ENCODE results near the gene SOX18.
A peak's percentile ranks its signal among the peaks of the same experiment; 100 is the strongest.

Gene SOX18

DNA sequence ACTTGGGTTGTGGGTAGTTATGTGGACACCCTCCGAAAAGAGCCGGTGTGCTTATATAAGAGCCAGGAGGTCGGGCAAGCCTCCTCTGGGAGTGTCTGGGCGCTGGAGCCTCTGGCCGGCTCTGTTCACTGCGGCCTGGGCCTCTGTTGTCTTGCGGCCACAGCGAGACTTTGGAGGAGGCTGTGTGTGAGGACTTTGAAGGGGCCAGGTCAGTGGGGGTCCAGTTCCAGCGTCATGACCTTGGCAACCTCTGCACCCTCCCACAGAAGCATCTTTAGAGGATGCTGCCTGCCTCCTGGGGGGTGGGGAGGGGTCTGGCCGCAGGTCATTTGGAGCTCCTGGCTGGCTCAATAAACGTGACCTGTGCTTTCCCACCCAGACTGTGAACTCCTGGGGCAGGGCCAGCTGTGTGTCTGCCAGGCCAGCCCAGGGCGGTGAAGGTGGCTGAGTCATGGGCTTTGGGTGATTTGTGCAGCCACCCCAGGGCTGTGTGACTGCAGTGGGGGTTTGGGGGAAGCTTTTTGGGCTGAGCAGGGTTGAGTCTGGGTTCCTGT, 14.8 kb upstream of the SOX18 start:
- H3K27me3 Mint-ChIP-seq, result no peaks in the 10 kb centered on the region
- peak overlapping the region; percentile 90 for H3K4me3 Mint-ChIP-seq
- H3K27ac Mint-ChIP-seq, result peak overlapping the region; percentile 94
- H3K4me1 Mint-ChIP-seq, result peaks cover 36% of the 10 kb centered on the region
- no peaks in the 10 kb centered on the region for H3K36me3 Mint-ChIP-seq
- H3K9me3 Mint-ChIP-seq, result no peaks in the 10 kb centered on the region

DNA sequence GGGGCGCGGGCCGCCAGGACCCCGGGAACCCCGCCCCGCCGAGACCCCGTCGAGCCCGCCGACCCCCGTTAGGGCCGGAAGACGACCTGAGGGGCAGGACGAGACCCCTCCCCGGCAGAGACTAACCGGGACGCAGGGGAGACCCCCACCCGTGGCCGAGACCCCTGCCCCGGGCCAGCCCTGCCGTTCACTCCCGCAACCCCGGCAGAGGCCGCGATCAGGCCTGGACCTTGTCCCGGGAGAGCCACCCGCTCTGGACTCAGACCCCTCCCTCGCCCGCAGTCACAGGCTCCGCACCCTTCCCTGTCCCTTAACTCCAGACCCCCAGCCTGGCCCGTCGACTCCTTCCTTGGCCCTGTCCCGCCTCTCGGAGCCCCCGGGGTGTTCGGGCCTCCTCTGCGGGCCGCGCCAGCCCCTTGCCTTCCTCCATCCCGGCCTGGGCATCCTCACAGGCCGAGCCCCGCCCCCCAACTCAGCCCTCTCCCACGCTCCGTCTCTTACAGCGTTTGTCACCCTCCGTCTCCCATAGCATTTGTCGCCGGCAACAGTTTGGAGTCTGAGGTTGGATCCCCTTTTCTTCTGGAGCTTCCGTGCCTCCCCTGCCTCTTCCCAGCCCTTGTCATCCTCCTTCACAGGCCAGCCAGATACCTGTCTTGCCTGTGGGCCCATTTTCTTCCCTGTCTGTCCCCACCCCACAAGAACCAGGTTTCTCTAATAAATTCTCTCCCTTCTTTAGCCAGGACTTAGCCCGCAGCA, 14.1 kb upstream of the SOX18 start:
- peaks cover 38% of the 10 kb centered on the region for H3K4me1 Mint-ChIP-seq
- H3K36me3 Mint-ChIP-seq, result no peaks in the 10 kb centered on the region

DNA sequence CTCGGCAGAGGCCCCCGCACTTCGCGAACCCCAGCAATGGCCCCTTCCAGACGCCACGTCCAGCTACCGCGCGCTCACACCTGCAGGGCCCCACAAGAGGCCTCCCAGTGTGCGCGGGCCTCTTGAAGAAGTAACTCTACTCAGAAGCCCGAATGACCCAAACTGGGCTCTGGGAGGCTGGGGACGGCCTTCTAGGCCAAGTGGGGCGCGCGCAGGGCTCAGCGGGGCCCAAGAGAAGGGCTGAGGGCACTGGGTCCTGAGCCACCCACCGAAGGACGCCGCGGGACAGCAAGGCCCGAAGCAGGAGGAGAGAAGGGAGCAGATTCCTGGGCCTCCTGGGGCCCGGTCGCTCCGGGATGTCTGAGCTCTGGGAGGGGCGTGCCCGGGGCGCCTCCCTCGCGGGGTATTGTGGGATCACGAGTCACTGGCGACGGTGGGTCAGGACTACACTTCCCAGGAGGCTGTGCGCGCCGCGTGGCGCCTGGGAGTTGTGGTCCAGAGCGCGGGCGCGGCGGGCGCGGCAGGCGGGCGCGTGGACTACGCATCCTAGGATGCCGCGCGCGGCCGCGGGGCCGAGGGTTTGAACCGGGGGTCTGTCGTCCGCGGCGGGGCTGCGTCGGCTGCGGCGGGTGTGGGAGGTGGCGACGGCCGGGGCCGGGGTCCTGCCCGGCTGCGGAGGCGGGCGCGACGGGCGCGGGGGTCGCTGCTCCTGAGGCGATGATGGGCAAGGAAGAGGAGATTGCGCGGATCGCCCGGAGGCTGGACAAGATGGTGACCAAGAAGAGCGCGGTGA, 13.4 kb upstream of the SOX18 start, which contains the start of gene TCEA2:
Gene TCEA2 (plus strand): TSS at position 603 of the 793 bp plus-strand sequence. CDS start 115 bp downstream, at position 718.
- H3K27me3 Mint-ChIP-seq, result no peaks in the 10 kb centered on the region
- no peaks in the 10 kb centered on the region for H3K9me3 Mint-ChIP-seq
- peak within 1 kb of the TSS; percentile 90 for H3K4me3 Mint-ChIP-seq
- H3K36me3 Mint-ChIP-seq, result no peaks in the 10 kb centered on the region
- peaks cover 45% of the 10 kb centered on the region for H3K4me1 Mint-ChIP-seq
- H3K27ac Mint-ChIP-seq, result peak within 1 kb of the TSS; percentile 94

More for the DNA sequence above, 14.1 kb upstream of the SOX18 start:
- peak overlapping the region; percentile 94 for H3K27ac Mint-ChIP-seq
- H3K27me3 Mint-ChIP-seq, result no peaks in the 10 kb centered on the region
- H3K9me3 Mint-ChIP-seq, result no peaks in the 10 kb centered on the region
- H3K4me3 Mint-ChIP-seq, result peak overlapping the region; percentile 90

DNA sequence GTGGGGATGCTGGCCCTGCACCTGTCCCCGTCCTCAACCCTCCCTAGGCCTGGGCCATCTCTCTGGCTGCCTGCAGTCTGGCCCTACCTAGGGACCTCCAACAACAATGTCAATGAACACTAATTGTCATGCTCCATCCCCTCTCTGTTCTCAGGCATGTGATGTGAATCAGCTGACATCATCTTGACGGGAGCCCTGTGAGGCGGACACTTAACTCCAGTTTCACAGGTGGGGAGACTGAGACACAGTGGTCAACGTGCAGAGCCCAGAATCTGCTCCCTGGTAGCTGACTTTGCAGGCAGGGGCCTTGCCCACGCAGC, 12.8 kb upstream of the SOX18 start:
- Mint-ChIP-seq H3K27me3 (no peaks in the 10 kb centered on the region), H3K36me3 (no peaks in the 10 kb centered on the region), H3K4me1 (peaks cover 47% of the 10 kb centered on the region), H3K27ac (peak overlapping the region; percentile 23), H3K9me3 (no peaks in the 10 kb centered on the region), H3K4me3 (no peak overlapping the region)

DNA sequence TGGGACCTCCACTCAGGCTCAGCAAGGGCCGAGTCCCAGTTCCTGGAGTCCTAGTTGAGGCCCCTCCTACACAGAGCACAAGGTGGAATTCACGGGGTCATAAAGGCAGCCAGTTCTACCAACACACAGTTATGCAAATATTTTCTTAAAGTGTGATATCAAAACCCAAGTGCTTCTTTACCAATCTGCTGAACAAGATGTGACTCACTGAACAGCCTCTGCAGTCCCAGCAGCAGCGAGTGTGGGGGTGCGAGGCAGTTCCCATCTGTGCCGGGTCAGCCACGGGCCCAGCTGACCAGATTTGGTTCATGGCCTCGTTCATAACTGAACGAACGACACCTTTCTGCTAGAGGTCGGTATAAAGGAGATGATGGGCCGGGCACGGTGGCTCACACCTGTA, 9.1 kb upstream of the SOX18 start:
- H3K4me3 Mint-ChIP-seq, result peak overlapping the region; percentile 15
- H3K9me3 Mint-ChIP-seq, result no peaks in the 10 kb centered on the region
- H3K4me1 Mint-ChIP-seq, result peaks cover 17% of the 10 kb centered on the region
- H3K36me3 Mint-ChIP-seq, result no peaks in the 10 kb centered on the region
- peaks cover 1% of the 10 kb centered on the region for H3K27me3 Mint-ChIP-seq
- H3K27ac Mint-ChIP-seq, result no peak overlapping the region

DNA sequence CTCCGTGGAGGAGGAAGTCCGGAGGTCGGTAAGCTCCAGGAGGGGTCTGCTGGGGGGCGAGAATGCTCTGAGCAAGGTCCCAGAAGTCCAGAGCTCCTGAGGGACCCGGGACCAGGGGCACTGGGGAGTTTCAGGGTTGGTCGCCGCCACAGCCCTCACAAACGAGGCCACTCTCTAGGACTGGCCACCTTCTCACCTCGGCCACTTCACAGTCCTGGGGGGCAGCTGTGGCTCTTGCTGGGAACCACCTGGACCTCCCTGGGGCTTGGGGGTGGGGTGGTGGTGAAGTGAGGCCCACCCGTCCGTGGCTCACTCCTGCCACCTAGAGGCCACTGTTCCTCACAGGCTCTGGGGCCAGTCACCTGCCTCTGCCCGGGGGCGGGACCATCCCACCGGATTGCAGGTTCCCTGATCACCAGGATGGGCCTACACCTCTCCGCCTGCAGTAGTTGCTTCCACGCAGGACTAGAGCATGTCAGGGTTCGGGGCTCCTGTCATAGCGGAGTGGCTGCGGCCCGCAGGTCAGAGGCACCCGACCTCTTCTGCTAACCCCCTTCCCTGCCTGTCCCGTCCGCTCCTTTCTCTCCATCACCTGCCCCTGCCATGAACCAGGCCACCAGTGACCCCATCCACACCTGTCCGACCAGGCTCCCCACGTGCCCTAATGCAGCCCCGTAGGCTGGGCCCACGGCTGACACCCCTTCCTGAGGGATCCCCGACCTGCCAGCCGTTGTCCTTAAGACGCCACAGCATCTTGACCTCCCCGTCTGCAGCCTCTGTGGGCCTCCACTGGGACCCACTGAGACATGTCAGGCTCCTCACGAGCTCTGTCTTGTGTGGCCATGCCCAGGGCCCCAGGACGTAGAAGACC, 8.4 kb upstream of the SOX18 start:
- peaks cover 4% of the 10 kb centered on the region for H3K27me3 Mint-ChIP-seq
- peak overlapping the region; percentile 64 for H3K4me3 Mint-ChIP-seq
- H3K9me3 Mint-ChIP-seq, result no peaks in the 10 kb centered on the region
- H3K4me1 Mint-ChIP-seq, result peaks cover 16% of the 10 kb centered on the region
- no peaks in the 10 kb centered on the region for H3K36me3 Mint-ChIP-seq
- H3K27ac Mint-ChIP-seq, result no peak overlapping the region

DNA sequence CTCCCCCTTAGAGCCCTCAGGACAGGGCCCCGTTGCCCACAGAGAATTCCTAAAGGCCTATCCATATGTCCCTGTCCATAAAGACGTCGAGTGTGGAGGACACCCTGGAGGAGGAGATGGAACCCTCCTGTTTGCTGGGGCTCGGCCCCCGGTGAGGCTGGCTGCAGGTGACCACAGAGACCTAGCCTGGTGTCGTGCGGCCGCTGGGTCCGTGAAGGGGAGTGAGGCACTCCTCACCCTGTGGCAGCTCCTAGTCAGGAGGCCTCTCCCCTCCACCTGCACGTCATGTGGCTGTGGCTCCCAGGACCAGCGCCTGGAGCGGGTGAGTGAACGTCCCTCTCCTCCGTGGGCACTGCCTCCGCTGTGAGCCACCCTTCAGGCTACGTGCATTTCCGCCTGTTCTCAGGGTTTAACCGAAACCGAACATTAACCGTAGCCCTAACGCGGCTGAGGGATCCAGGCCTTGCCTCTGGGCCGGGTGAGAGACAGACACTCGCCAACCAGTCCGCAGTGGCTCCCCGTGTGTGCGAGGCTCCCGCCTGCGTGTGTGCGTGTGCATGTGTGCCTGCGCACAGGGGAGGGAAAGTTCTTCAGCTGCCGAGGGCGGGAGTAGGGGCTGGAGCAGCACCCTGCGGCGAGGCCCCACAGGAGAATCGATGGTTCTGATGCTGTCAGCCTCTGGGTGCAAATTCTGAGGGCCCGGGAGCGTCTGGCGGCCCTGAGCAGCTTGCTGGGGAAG, 7.6 kb upstream of the SOX18 start:
- no peaks in the 10 kb centered on the region for H3K36me3 Mint-ChIP-seq
- no peaks in the 10 kb centered on the region for H3K9me3 Mint-ChIP-seq
- peaks cover 16% of the 10 kb centered on the region for H3K4me1 Mint-ChIP-seq
- peak overlapping the region; percentile 64 for H3K4me3 Mint-ChIP-seq
- H3K27ac Mint-ChIP-seq, result no peak overlapping the region
- H3K27me3 Mint-ChIP-seq, result peaks cover 4% of the 10 kb centered on the region

DNA sequence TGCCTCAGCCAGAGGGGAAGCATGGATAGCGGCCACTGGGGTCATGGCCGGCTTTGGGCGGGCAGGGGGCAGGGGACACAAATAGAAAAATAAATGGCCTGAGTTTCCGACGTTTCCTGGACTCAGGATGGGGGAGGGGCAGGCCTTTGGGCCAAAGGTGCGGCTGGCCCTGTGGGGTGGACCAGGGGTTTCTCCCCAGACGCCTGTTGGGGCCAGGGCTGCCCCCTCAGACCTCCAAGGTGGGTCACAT, 7.1 kb upstream of the SOX18 start:
- no peaks in the 10 kb centered on the region for H3K36me3 Mint-ChIP-seq
- H3K9me3 Mint-ChIP-seq, result no peaks in the 10 kb centered on the region
- H3K4me1 Mint-ChIP-seq, result peaks cover 16% of the 10 kb centered on the region
- H3K27ac Mint-ChIP-seq, result no peak overlapping the region
- H3K27me3 Mint-ChIP-seq, result peaks cover 5% of the 10 kb centered on the region
- H3K4me3 Mint-ChIP-seq, result no peak overlapping the region

DNA sequence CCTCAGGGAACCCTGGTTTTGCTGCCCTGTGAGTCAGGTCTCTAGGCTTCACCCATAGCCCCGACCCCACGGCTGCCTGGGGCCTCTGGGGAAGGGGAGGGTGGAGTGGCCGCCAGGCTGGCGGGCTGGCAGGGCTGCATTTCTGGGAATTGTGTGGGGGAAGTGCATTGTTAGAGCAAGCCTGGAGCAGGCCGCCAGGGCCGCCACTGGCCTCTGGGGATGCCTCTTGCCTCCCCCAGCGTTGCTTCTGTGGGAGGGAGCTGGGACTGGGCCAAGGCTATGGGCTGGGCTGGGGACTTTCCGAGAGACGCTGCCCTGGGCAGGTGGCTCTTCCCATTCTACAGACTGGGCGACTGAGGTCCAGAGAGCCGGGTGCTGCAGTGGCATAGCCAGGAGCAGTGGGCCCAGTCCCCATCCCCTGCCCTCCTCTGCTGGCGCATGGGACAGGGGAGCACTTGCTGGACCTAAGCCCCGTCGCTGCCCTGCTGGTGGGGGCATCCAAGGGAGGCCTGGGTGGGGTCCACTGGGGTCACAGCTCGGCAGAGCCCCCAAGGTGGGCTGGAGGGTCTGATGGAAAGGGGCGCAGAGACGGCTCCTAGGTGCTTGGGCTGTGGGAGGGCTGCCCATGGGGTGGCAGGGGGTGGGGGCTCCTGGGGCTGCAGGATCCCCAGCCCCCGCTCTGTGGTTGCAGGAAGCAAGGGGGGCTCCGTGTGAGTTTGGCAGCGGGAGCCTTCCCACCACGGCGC, 6.6 kb upstream of the SOX18 start:
- Mint-ChIP-seq H3K27ac (no peak overlapping the region), H3K27me3 (peaks cover 5% of the 10 kb centered on the region), H3K36me3 (no peaks in the 10 kb centered on the region), H3K9me3 (no peaks in the 10 kb centered on the region), H3K4me3 (no peak overlapping the region), H3K4me1 (peaks cover 16% of the 10 kb centered on the region)

DNA sequence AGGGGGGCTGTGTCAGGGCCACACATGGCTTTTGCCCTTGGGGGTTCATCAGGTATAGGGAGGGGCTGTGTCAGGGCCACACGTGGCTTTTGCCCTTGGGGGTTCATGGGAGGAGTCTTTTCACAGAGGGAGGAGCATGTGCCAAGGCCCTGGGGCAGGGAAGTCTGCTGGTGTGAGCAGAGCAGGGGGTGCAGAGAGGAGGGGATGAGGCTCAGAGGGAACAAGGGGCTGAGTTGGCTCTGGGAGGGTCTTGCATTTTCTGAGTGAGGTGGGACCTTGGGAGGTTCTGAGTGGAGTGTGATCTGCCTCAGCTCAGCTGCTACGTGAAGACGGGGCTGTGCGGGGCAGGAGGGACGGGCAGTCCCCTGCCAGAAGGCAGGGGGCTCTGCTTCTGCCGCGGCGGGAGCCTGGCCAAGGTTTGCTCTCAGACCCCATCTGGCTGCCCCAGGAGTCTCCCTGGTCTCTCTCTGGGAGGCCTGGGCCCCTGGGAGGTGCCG, 6.0 kb upstream of the SOX18 start:
- H3K4me3 Mint-ChIP-seq, result peak overlapping the region; percentile 23
- H3K27ac Mint-ChIP-seq, result no peak overlapping the region

DNA sequence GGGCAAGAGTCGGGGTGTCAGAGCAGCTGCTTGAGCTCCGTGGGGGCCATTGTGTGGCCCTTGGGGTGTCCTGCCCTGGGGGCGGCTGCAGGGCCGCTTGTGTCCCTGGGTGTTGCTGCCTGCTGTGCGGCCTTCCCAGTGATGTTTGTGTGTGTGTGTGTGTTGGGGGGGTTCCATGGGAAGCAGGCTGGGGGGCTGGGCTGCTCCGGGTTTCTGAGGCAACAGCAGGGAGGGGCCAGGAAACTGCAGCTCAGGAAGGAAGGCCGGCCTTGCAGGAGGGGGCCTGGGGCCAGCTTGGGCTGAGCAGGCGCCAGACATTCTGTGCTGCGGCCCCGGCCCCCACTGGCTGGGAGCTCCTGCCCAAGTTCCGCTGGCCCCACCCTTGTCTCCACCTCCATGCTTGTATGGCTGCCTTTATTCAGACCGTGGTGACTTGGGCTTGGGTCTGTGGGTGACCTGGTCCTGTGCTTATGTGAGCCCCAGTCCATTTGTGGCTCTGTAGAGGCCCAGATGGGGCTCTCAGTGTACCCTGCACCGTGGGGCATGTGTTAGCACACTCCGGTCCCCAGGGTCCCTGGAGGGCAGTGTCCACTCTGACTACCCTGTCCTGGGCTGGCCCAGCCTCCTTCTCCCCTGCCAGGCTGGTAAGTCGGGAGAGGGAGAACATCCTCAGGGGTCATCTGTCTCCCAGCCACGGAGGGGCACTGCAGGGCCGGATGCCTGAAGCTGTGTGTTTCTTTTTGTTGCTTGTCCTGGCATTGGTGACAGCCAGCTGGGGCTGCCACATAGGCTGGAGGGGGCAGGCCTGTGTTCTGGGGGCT, 4.6 kb upstream of the SOX18 start:
- H3K9me3 Mint-ChIP-seq, result no peaks in the 10 kb centered on the region
- H3K27me3 Mint-ChIP-seq, result peaks cover 5% of the 10 kb centered on the region
- peaks cover 16% of the 10 kb centered on the region for H3K4me1 Mint-ChIP-seq
- peak overlapping the region; percentile 41 for H3K27ac Mint-ChIP-seq
- no peak overlapping the region for H3K4me3 Mint-ChIP-seq
- H3K36me3 Mint-ChIP-seq, result no peaks in the 10 kb centered on the region

More for the DNA sequence above, 6.0 kb upstream of the SOX18 start:
- H3K27me3 Mint-ChIP-seq, result peaks cover 5% of the 10 kb centered on the region
- H3K36me3 Mint-ChIP-seq, result no peaks in the 10 kb centered on the region
- H3K4me1 Mint-ChIP-seq, result peaks cover 16% of the 10 kb centered on the region
- H3K9me3 Mint-ChIP-seq, result no peaks in the 10 kb centered on the region

DNA sequence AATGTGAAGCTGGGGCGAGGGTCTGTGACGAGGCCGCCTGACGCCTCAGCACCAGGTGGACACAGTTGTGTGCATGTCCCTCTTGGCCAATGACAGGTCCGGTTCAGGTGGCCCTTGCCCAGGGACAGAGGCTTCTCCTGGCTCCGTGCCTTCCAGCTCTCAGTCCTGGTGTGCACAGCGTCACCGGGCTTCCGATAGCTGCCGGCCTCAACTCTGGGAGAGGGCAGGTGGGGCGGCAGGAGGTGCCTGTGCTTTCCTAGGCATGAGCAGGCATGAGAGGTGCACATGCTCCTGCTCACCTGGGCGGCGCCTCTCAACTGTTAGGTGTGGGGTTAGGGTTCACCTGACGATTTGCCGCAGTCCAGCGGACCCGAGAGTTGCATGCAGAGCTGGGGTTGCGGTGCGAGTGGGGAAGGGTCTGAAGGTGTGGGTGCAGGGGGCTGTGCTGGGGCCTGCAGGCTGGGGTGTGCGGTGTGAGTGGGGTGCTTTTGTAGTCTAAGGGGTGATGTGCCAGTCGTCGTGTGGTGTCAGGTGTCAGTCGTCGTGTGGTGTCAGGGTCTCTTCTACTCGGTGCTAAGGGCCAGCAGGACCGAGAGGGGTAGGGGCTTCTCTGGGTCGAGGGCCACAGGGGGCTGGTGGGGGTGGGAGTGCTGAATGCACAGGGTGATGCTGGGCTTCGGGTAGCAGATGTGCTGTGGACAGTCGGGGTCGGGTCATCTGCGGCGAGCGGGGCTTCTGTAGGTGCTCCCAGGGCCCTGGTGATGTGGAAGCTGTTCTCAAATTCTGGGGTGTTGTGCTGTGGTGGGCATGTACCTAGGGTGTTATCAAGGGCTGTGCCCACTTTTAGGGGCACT, 3.8 kb upstream of the SOX18 start:
- Mint-ChIP-seq H3K27me3 (peaks cover 5% of the 10 kb centered on the region), H3K4me3 (no peak overlapping the region), H3K27ac (no peak overlapping the region)

DNA sequence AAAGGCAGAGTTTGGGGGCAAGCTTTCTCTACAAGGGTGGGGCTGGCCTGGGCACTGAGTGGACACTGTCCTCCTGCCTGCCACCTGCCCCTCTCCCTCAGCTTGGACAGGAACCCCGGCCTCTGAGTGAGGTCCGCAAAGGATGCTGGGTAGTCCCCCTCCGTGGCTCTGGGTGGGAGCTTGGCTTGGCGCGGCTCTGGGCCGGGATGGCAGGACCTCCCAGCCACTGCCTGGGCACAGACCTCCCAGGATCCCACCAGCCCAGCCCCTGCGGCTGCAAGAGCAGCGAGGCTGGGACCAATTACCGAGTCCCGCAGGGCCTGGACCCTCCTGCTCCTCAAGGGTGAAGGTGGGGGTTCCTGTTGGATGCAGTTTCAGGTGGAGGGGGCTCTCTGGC, 2.9 kb upstream of the SOX18 start:
- Mint-ChIP-seq H3K27me3 (peaks cover 5% of the 10 kb centered on the region), H3K4me1 (peaks cover 4% of the 10 kb centered on the region), H3K36me3 (no peaks in the 10 kb centered on the region), H3K9me3 (no peaks in the 10 kb centered on the region), H3K4me3 (no peak overlapping the region), H3K27ac (no peak overlapping the region)

More for the DNA sequence above, 3.8 kb upstream of the SOX18 start:
- peaks cover 11% of the 10 kb centered on the region for H3K4me1 Mint-ChIP-seq
- no peaks in the 10 kb centered on the region for H3K36me3 Mint-ChIP-seq
- no peaks in the 10 kb centered on the region for H3K9me3 Mint-ChIP-seq

All from activated naive CD4-positive, alpha-beta T cell treated with anti-CD3 and anti-CD28 coated beads, Interleukin-2, amount 50 U/mL, for 24 hours (primary cell).